ENCODE data around the gene LAMP5. TPM values are rescaled to one million over a fixed set of nuclear protein-coding genes. Genes with fewer than 3 reads are reported as not detected.

LAMP5 gene, protein sequence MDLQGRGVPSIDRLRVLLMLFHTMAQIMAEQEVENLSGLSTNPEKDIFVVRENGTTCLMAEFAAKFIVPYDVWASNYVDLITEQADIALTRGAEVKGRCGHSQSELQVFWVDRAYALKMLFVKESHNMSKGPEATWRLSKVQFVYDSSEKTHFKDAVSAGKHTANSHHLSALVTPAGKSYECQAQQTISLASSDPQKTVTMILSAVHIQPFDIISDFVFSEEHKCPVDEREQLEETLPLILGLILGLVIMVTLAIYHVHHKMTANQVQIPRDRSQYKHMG
- under 1 TPM; 0.14 to 0.34 TPM for total RNA-seq

DNA sequence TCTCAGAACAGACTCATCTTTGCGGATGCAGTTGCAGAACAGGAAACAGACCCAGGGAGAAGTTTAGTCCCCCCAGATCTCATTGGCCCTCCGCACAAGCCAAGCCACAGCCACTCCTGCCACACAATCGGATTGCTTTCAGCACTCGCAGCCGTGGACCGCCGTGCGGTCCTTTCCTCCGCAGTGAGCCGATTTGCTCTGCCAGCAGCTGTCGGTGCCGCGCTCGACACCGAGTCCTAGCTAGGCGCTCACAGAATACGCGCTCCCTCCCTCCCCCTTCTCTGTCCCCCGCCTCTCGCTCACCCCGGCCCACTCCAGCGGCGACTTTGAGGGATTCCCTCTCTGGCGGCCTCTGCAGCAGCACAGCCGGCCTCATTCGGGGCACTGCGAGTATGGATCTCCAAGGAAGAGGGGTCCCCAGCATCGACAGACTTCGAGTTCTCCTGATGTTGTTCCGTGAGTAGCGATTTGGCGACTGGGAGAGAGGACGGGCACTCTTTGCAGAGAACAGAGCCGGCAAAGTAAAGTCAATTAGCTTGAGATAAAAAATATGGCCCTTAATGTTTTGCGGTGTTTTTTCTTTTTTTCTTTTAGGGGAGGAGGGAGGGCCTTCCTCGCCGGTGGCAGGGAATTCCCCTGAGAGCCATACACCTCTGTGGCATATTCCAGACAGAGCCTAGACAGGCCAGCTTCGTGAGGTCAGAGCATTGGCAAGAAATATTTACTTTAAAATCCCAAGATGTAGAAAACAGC lies at the start of gene LAMP5:
Gene LAMP5 (plus strand): TSS at position 130 of the 753 bp plus-strand sequence. CDS start 263 bp downstream, at position 393.
- H3K9me3 ChIP-seq: no peaks in the 10 kb centered on the region
- DNase-seq (ENCODE audit: low spot score): no peak
- peak within 1 kb of the TSS; percentile 5 to 7 for H3K4me3 ChIP-seq

DNA sequence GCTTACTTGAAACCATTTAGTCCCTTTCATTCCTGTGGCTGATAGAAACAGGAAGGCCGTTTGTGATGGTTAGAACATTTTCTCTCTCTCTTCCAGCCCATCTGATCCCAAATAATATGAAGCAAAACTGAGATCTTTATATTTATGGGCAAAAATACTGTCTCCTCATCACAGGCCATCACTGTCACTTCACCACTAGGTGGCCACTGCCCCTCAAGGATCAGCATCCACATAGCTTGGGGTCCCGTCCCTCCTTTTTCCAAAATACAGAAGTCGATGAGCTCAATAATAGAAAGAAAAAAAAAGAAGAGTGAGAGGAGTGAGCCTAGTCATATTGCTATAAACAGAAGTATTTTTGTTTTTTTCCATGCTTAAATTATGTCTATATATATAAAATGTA lies 46.4 kb upstream of the LAMP5 start:
- Histone ChIP-seq H3K4me1 (replicated peaks) (no peaks in the 10 kb centered on the region), H3K4me3 (no peak overlapping the region), H3K27me3 (replicated peaks; ENCODE audit: insufficient read depth) (no peaks in the 10 kb centered on the region), H3K27ac (no peak overlapping the region), H3K36me3 (no peaks in the 10 kb centered on the region), H3K9me3 (no peaks in the 10 kb centered on the region)
- WGBS: 56% methylated on average over 3 of the region's 3 CpGs
- intact Hi-C loops (cut with DNase I): no loop called here
- no peak for TF ChIP-seq POLR2AphosphoS5 (IDR thresholded peaks at IDR 0.05)
- TF ChIP-seq POLR2A (IDR thresholded peaks at IDR 0.05): no peak
- TF ChIP-seq, protein P1, sequence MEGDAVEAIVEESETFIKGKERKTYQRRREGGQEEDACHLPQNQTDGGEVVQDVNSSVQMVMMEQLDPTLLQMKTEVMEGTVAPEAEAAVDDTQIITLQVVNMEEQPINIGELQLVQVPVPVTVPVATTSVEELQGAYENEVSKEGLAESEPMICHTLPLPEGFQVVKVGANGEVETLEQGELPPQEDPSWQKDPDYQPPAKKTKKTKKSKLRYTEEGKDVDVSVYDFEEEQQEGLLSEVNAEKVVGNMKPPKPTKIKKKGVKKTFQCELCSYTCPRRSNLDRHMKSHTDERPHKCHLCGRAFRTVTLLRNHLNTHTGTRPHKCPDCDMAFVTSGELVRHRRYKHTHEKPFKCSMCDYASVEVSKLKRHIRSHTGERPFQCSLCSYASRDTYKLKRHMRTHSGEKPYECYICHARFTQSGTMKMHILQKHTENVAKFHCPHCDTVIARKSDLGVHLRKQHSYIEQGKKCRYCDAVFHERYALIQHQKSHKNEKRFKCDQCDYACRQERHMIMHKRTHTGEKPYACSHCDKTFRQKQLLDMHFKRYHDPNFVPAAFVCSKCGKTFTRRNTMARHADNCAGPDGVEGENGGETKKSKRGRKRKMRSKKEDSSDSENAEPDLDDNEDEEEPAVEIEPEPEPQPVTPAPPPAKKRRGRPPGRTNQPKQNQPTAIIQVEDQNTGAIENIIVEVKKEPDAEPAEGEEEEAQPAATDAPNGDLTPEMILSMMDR (IDR thresholded peaks at IDR 0.05): peak in 2 of 4 experiments; percentile 12 to 23
- DNase-seq (ENCODE audit: low spot score): no peak

More for the DNA sequence above, at the start of gene LAMP5:
- no peaks in the 10 kb centered on the region for H3K4me1 ChIP-seq (replicated peaks)
- 2% methylated on average over 38 of the region's 38 CpGs for WGBS
- H3K27ac ChIP-seq: no peak within 1 kb of the TSS
- no peaks in the 10 kb centered on the region for H3K36me3 ChIP-seq
- intact Hi-C loops (cut with DNase I): no loop called here
- H3K27me3 ChIP-seq (replicated peaks; ENCODE audit: insufficient read depth): peaks cover 5% of the 10 kb centered on the region
- TF ChIP-seq POLR2A (IDR thresholded peaks at IDR 0.05): no peak
- no peak for TF ChIP-seq POLR2AphosphoS5 (IDR thresholded peaks at IDR 0.05)

DNA sequence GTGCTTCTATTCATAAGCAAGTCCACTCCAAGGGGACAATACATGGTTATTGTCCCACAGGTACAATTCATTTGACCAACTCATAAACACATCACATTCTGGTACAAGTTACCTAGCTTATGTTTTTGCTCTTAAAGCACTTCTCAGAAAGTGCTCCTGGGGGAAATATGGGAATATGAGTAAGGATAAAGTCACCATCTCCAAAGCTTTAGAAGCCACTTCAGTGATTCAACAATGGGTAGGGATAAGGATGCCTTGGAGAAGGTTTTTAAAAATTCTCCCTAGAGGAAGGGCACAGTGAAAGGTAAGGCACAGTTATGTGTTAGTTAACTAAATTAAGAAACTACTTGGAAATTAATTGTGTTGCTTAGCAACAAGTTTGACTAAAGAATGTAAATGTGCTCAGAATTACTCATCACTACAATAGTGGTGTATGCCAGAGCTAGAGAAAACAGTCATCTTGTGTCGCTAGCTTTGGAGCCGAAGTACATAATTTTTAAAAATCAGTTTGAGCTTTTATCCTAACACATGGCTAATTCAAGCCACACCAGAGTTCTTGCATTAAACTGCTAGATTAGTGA lies 39.5 kb upstream of the LAMP5 start:
- H3K4me3 ChIP-seq: no peak overlapping the region
- WGBS: 82% methylated on average over 2 of the region's 2 CpGs
- intact Hi-C loops (cut with DNase I): no loop called here

DNA sequence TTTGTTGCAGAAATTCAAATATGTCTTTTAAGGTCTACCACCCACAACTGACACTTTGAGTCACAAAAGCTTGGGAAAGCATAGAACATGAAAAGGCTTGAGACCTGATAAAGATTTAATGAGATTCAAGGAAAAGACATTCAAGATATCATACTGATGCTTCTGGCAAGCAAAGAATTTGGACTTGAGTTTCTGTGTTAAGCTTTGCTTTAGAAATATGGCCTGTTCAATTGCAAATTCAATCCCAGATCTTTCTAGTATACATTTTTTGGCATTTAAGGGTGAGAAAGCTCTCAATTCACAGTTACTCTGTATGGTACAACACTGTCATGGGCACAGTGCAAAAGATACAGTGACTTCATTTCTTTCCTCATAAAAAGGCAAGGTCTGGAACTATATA lies 38.9 kb upstream of the LAMP5 start:
- no peak overlapping the region for H3K27ac ChIP-seq
- TF ChIP-seq POLR2AphosphoS5 (IDR thresholded peaks at IDR 0.05) (no peak), POLR2A (IDR thresholded peaks at IDR 0.05) (no peak)
- TF ChIP-seq, protein P1 (IDR thresholded peaks at IDR 0.05): no peak
- H3K9me3 ChIP-seq: no peaks in the 10 kb centered on the region
- H3K27me3 ChIP-seq (replicated peaks; ENCODE audit: insufficient read depth): no peaks in the 10 kb centered on the region
- no peak overlapping the region for H3K4me3 ChIP-seq
- no peak for DNase-seq (ENCODE audit: low spot score)
- H3K36me3 ChIP-seq: no peaks in the 10 kb centered on the region
- no peaks in the 10 kb centered on the region for H3K4me1 ChIP-seq (replicated peaks)
- intact Hi-C loops (cut with DNase I): no loop called here

More for the DNA sequence above, 39.5 kb upstream of the LAMP5 start:
- Histone ChIP-seq H3K27me3 (replicated peaks; ENCODE audit: insufficient read depth) (no peaks in the 10 kb centered on the region), H3K9me3 (no peaks in the 10 kb centered on the region), H3K36me3 (no peaks in the 10 kb centered on the region), H3K4me1 (replicated peaks) (no peaks in the 10 kb centered on the region), H3K27ac (no peak overlapping the region)
- no peak for TF ChIP-seq POLR2AphosphoS5 (IDR thresholded peaks at IDR 0.05)
- no peak for TF ChIP-seq POLR2A (IDR thresholded peaks at IDR 0.05)
- TF ChIP-seq, protein P1 (IDR thresholded peaks at IDR 0.05): no peak
- no peak for DNase-seq (ENCODE audit: low spot score)

DNA sequence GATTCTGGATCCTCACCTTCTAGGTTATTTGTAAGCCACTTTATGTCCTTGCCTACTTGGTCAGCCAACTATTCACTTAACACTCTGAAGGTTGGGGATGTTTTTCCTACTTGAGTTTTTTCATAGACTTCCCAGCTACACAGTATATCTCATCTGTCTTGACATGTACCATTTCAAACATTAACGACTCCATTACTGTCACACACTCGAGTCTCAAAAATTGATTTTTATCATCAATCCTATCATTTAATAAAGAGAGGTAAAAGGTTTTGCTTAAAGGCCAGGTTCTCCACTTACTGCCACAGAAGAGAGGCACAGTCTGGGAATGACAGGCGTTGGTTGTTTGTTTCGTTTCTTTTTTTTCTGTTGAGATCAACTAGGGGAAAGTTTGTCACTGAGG lies 38.2 kb upstream of the LAMP5 start:
- Histone ChIP-seq H3K4me3 (no peak overlapping the region), H3K27ac (no peak overlapping the region), H3K4me1 (replicated peaks) (no peaks in the 10 kb centered on the region), H3K27me3 (replicated peaks; ENCODE audit: insufficient read depth) (no peaks in the 10 kb centered on the region), H3K9me3 (no peaks in the 10 kb centered on the region), H3K36me3 (no peaks in the 10 kb centered on the region)
- TF ChIP-seq POLR2A (IDR thresholded peaks at IDR 0.05) (no peak), POLR2AphosphoS5 (IDR thresholded peaks at IDR 0.05) (no peak)
- TF ChIP-seq, protein P1 (IDR thresholded peaks at IDR 0.05): no peak
- 62% methylated on average over 4 of the region's 4 CpGs for WGBS
- no peak for DNase-seq (ENCODE audit: low spot score)
- intact Hi-C loops (cut with DNase I): no loop called here

Data from prostate gland (tissue), 2 donors.